HG02943 (cell line): ENCODE data around the gene ZNF716.
"Not testable (repeated sequence)": the region's sequence is repeated elsewhere in the genome, so short reads cannot be mapped to it uniquely, and the experiment has no call there.

Experiments used
- ATAC-seq: cut with Tn5 transposase; IDR thresholded peaks from one replicate; pipeline ENCODE4 v1.9.1; 2021; ENCODE audit warnings: mild to moderate bottlenecking, low read depth, moderate library complexity; ENCODE audit not compliant: unreplicated experiment

Gene ZNF716

GRCh38 chr7:57425969-57426628 lies 23.9 kb upstream of the ZNF716 start:
- ATAC-seq, result no peak

DNA sequence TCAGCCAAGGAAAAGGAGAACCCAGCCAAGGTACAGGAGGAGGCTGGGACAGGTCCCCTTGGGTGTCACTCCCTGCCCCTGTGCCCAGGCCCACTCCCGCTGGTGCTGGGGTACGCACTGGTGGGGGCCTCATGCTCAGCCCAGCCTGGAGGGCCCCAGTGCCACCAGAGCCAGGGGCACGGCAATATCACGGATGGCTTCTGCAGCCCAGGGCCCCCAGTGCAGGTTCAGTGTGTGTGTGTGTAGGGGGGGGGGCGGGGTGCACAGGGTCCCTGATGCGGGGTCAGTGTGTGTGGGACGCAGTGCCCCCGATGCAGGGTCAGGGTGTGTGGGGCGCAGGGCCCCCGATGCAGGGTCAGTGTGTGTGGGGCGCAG lies 23.4 kb upstream of the ZNF716 start:
- no peak for ATAC-seq

GRCh38 chr7:57427146-57427545 lies 22.8 kb upstream of the ZNF716 start:
- ATAC-seq, result no peak

DNA sequence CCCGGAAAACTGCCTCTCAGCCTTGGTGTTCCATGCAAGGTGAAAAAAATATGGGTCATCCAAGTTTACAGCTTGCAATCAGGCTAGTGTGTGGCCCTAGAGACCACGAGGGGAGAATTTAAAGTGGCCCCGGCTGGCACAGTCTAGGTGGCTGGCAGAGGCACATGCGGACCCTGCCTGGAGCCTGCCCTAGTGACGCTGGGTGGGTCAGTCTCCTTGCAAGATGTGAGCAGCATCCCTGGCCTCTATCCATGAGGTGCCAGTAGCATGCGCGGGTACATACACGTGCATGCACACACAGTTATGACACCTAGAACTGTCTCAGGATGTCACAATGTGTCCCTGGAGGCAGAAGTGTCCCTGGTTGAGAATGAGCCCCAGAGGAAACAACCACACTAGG lies 22.4 kb upstream of the ZNF716 start:
- ATAC-seq, result no peak

DNA sequence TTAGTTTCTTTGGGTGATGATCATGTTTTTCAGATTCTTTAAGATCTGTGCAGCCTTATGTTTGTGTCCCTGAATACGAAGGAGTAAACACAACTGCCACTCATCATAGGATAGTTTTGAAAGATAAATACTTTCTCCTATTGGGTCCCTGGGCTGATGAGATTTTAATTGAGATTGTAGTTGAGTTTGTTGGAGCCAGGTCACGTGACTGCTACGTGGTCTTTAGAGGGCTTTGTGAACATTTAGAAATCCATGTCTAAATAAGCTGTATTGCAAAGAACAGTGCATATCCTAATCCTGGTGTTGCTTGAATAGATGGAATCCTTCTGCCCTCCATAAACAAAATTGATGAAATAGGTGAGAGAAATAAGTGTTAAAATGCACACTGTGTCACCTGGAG lies 17.4 kb upstream of the ZNF716 start:
- no peak for ATAC-seq

DNA sequence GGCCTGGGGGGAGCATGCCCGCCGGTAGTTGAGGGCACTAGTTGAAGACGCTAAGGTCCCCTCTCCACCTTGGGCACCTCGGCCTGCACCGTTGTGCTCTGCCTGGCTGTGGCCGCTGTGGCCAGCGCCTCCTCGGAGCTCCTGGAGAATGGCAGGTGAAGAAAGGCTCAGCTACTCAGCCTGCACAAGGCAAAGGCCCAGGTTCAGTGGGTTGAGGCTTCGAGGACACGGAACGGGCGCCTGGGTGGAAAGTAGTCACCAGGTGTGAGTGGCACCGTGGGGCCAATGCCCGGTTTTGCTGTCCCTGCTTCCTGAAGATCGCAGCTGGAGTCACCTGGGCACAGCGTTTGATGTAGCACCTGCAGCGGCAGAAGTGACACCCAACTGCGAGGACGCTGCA lies 12.4 kb upstream of the ZNF716 start:
- ATAC-seq, result no peak

GRCh38 chr7:57438244-57438643 lies 11.7 kb upstream of the ZNF716 start:
- no peak for ATAC-seq

DNA sequence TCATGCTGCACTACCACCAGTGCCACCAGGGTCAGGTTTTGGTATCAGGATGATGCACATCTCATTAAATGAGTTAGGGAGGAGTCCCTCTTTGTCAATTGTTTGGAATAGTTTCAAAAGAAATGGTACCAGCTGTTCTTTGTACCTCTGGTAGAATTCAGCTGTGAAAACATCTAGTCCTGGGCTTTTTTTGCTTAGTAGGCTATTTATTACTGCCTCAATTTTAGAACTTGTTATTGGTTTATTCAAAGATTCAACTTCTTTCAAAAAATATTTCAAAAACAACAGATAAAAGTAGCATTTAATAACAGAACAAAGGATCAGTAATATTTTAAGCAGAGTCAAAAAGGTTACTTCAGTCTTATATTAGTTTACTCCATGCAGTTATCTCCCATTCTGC lies 6.4 kb upstream of the ZNF716 start:
- ATAC-seq, result no peak

DNA sequence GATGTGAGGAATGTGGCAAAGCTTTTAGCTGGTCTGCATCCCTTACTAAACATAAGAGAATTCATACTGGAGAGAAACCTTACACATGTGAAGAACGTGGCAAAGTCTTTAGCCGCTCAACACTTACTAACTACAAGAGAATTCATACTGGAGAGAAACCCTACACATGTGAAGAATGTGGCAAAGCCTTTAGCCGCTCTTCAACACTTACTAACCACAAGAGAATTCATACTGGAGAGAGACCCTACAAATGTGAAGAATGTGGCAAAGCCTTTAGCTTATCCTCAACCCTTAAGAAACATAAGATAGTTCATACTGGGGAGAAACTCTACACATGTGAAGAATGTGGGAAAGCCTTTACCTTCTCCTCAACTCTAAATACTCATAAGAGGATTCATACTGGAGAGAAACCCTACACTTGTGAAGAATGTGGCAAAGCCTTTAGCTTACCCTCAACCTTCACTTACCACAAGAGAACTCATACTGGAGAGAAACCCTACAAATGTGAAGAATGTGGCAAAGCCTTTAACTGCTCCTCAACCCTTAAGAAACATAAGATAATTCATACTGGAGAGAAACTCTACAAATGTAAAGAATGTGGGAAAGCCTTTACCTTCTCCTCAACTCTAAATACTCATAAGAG lies 19.3 kb downstream of the ZNF716 start:
- ATAC-seq, result not testable (repeated sequence)

DNA sequence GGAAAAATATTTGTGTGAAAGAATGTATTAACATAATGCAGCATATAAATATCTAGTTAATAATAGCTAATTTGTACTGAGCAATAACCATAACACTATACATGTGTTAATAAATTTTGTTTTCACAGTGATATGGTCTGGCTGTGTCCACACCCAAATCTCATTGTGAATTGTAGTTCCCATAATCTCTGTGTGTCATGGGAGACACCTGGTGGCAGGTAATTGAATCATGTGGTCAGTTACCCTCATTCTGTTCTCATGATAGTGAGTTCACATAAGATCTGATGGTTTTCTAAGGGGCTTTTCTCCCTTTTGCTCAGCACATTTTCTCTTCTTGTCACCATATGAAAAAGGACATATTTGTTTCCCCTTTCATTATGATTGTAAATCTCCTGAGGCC lies 30.3 kb downstream of the ZNF716 start:
- not testable (repeated sequence) for ATAC-seq

DNA sequence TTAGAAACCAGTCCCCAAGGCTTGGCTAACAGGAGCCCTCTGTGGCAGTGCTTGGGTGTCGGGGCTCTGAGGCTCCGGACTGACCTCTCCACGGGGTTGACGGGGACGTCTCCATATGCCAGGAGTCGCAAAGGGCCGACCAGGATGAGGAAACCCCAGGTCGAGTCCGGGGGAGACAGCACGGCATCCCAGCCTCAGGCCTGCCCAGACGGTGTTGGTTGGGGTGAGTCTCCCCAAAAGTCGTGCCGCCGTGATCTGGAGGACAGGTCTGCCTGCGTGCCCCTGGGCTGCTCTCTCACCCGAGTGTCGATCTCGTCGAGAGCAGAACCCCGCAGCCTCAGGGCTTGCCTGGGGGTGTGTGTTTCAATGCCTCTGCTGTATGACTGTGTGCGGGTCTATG lies 35.0 kb downstream of the ZNF716 start:
- not testable (repeated sequence) for ATAC-seq

DNA sequence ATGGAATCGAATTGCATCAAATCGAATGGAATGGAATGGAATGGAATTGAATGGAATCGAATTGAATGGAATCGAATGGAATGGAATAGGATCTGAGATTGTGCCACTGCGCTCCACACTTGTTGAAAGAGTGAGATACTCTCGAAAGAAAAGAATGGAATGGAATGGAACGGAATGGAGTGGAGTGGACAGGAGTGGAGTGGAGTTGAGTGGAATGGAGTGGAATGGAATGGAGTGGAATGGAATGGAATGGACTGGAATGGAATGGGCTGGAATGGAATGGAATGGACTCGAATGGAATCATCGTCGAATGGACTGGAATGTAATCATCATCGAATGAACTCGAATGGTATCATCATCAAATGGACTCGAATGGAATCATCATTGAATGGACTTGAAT lies 38.0 kb downstream of the ZNF716 start:
- no peak for ATAC-seq

GRCh38 chr7:57495111-57495510 lies 45.1 kb downstream of the ZNF716 start:
- ATAC-seq, result not testable (repeated sequence)

GRCh38 chr7:57496395-57496794 lies 46.4 kb downstream of the ZNF716 start:
- ATAC-seq, result no peak

GRCh38 chr7:57505176-57505575 lies 55.2 kb downstream of the ZNF716 start:
- no peak for ATAC-seq
